A549 (cell line): ENCODE results near the gene SYT1. TPM values are rescaled to one million over a fixed set of nuclear protein-coding genes. Genes with fewer than 3 reads are reported as not detected.

ENCODE experiments used
- ATAC-seq, 2 experiments: fragments of 200-7000 bp in 1 of 2; fragments of >200 bp in 1 of 2; cut with Nextera tagmentation in 1 of 2; cut with Tn5 transposase in 1 of 2; 3 replicates each; pipeline versions ENCODE4 v1.8.0 to v1.9.1; 2018 to 2020; ENCODE audit warnings: mild to moderate bottlenecking in 1 of 2, moderate library complexity in 1 of 2
- CTCF ChIA-PET: fragments of 300-600 bp; sonication (Branson Sonifier 250); formaldehyde crosslinking; extraction: SDS; loops from one replicate; lab custom pipeline; 2021; ENCODE audit warnings: antibody characterized with exemption, inconsistent platforms; lab: Yijun Ruan, JAX
- POLR2A ChIA-PET: fragments of 350-600 bp; formaldehyde crosslinking; extraction: SDS; loops from one replicate; lab custom pipeline; 2021; ENCODE audit warnings: antibody characterized with exemption, inconsistent platforms; lab: Yijun Ruan, JAX
- DNase-seq, 2 experiments: peaks; one replicate each; pipeline versions ENCODE4 v3.0.0 to v3.0.0-alpha.2; 2011 to 2016; ENCODE audit warnings: low read depth in 1 of 2, low spot score in 1 of 2
- FAIRE-seq: peaks from 2 replicates; lab custom pipeline; 2011; peaks lifted over from hg19 to GRCh38; lab: Jason Lieb, UNC
- H3K27ac ChIP-seq, 2 experiments: fragments of >200 bp; sonication (Bioruptor Twin); formaldehyde crosslinking; 3 replicates each; pipeline ENCODE4 v1.5.1; 2016 to 2017
- H3K4me1 ChIP-seq: fragments of >200 bp; sonication (Bioruptor Twin); formaldehyde crosslinking; 3 replicates; pipeline ENCODE4 v1.6.1; 2016
- H3K4me2 ChIP-seq: fragments of >200 bp; sonication (Bioruptor Twin); formaldehyde crosslinking; 3 replicates; pipeline ENCODE4 v1.6.1; 2016
- H3K4me3 ChIP-seq: fragments of >200 bp; sonication (Bioruptor Twin); formaldehyde crosslinking; 3 replicates; pipeline ENCODE4 v1.5.1; 2016
- H3K9me3 ChIP-seq: fragments of >200 bp; sonication (Bioruptor Twin); formaldehyde crosslinking; 3 replicates; pipeline ENCODE4 v1.6.1; 2016
- BCL3 ChIP-seq: fragments of >200 bp; sonication (Bioruptor Twin); formaldehyde crosslinking; IDR thresholded peaks from 3 replicates; pipeline ENCODE4 v1.6.1; 2016
- CBX2 ChIP-seq: fragments of 200-600 bp; sonication (generic); IDR thresholded peaks from 2 replicates; pipeline ENCODE4 v1.6.1; 2016; ENCODE audit warnings: low read depth, mild to moderate bottlenecking, borderline replicate concordance
- CEBPB ChIP-seq, 2 experiments: fragments of >200 bp in 1 of 2; sonication (Bioruptor Twin) in 1 of 2; formaldehyde crosslinking in 1 of 2; IDR thresholded peaks; 2 replicates each; pipeline ENCODE4 v1.6.1; 2012 to 2016
- CHD4 ChIP-seq: fragments of 200-600 bp; sonication (generic); IDR thresholded peaks from 2 replicates; pipeline ENCODE4 v1.6.1; 2016; ENCODE audit warnings: antibody characterized with exemption, mild to moderate bottlenecking, borderline replicate concordance
- EHF ChIP-seq: fragments of 250-450 bp; sonication (Bioruptor Pico); IDR thresholded peaks from 2 replicates; pipeline ENCODE4 v1.5.0; 2020; ENCODE audit warnings: mild to moderate bottlenecking
- EHMT2 ChIP-seq: fragments of 200-600 bp; sonication (generic); IDR thresholded peaks from 2 replicates; pipeline ENCODE4 v1.6.1; 2016; ENCODE audit warnings: antibody characterized with exemption, low read depth, mild to moderate bottlenecking, moderate library complexity
- FOSB ChIP-seq: fragments of 250-450 bp; sonication (Bioruptor Pico); IDR thresholded peaks from 2 replicates; pipeline ENCODE4 v1.5.0; 2020; ENCODE audit warnings: mild to moderate bottlenecking, moderate library complexity
- FOSL2 ChIP-seq, 2 experiments: fragments of 450-650 bp in 1 of 2; fragments of >200 bp in 1 of 2; sonication (Bioruptor Twin) in 1 of 2; formaldehyde crosslinking; IDR thresholded peaks; 2 replicates each; pipeline versions ENCODE4 v1.5.0 to v1.6.1; 2016 to 2020; ENCODE audit warnings: mild to moderate bottlenecking in 1 of 2, moderate library complexity in 1 of 2
- FOXS1 ChIP-seq: fragments of 250-450 bp; sonication (Bioruptor Pico); IDR thresholded peaks from 2 replicates; pipeline ENCODE4 v1.5.0; 2020; ENCODE audit warnings: mild to moderate bottlenecking, moderate library complexity
- GATA3 ChIP-seq: IDR thresholded peaks from 2 replicates; pipeline ENCODE4 v1.6.1; 2012; ENCODE audit warnings: borderline replicate concordance
- HES2 ChIP-seq: fragments of >200 bp; sonication (Bioruptor Twin); formaldehyde crosslinking; IDR thresholded peaks from 2 replicates; pipeline ENCODE4 v1.6.1; 2016
- HOXB5 ChIP-seq: fragments of 250-450 bp; sonication (Bioruptor Pico); IDR thresholded peaks from 2 replicates; pipeline ENCODE4 v1.5.0; 2020; ENCODE audit warnings: mild to moderate bottlenecking, moderate library complexity
- JUN ChIP-seq, 2 experiments: fragments of >200 bp; sonication (Bioruptor Twin); formaldehyde crosslinking; IDR thresholded peaks; 2 replicates in 1 of 2; 3 replicates in 1 of 2; pipeline ENCODE4 v1.6.1; 2016 to 2017
- KDM1A ChIP-seq: fragments of 200-600 bp; sonication (generic); IDR thresholded peaks from 2 replicates; pipeline ENCODE4 v1.6.1; 2016; ENCODE audit warnings: low read depth, mild to moderate bottlenecking
- KDM5A ChIP-seq: fragments of 200-600 bp; sonication (generic); IDR thresholded peaks from 2 replicates; pipeline ENCODE4 v1.6.1; 2016; ENCODE audit warnings: antibody characterized with exemption, mild to moderate bottlenecking
- MAFK ChIP-seq: fragments of 450-650 bp; IDR thresholded peaks from 2 replicates; pipeline ENCODE4 v1.6.1; 2014; ENCODE audit not compliant: partially characterized antibody
- MAX ChIP-seq: IDR thresholded peaks from 2 replicates; pipeline ENCODE4 v1.6.1; 2012
- MAZ ChIP-seq: fragments of 150-350 bp; IDR thresholded peaks from 2 replicates; pipeline ENCODE4 v1.6.1; 2014; ENCODE audit warnings: antibody characterized with exemption, low read depth, low read length, borderline replicate concordance
- MYC ChIP-seq: IDR thresholded peaks from 2 replicates; pipeline ENCODE4 v1.6.1; 2012; ENCODE audit warnings: mild to moderate bottlenecking, inconsistent platforms, low read length, improper control_type of control experiment, borderline replicate concordance
- NR3C1 ChIP-seq: fragments of >200 bp; sonication (Bioruptor Twin); formaldehyde crosslinking; IDR thresholded peaks from 3 replicates; pipeline ENCODE4 v1.6.1; 2017
- POLR2A ChIP-seq: IDR thresholded peaks from 2 replicates; pipeline ENCODE4 v1.6.1; 2012; ENCODE audit warnings: mild to moderate bottlenecking, low read length
- POLR2AphosphoS2 ChIP-seq: conservative IDR thresholded peaks from 2 replicates; pipeline ENCODE4 v1.6.1; 2012; ENCODE audit warnings: low read length, improper control_type of control experiment, inconsistent platforms
- RCOR1 ChIP-seq: fragments of 150-350 bp; IDR thresholded peaks from 2 replicates; pipeline ENCODE4 v1.6.1; 2014; ENCODE audit warnings: antibody characterized with exemption, low read length, low read depth
- REST ChIP-seq: fragments of 200-600 bp; sonication (generic); IDR thresholded peaks from 2 replicates; pipeline ENCODE4 v1.6.1; 2016; ENCODE audit warnings: antibody characterized with exemption, mild to moderate bottlenecking, moderate library complexity
- RFX5 ChIP-seq: fragments of 450-650 bp; IDR thresholded peaks from 2 replicates; pipeline ENCODE4 v1.7.1; 2014; ENCODE audit warnings: antibody characterized with exemption, mild to moderate bottlenecking, moderate library complexity
- RNF2 ChIP-seq: fragments of 200-600 bp; sonication (generic); IDR thresholded peaks from 2 replicates; pipeline ENCODE4 v1.6.1; 2016; ENCODE audit warnings: low read depth, mild to moderate bottlenecking, antibody characterized with exemption, moderate library complexity, borderline replicate concordance
- SMC3 ChIP-seq: fragments of >200 bp; sonication (Bioruptor Twin); formaldehyde crosslinking; IDR thresholded peaks from 3 replicates; pipeline ENCODE4 v1.6.1; 2018; ENCODE audit warnings: inconsistent platforms
- ZFP36 ChIP-seq: fragments of 450-650 bp; IDR thresholded peaks from 2 replicates; pipeline ENCODE4 v1.6.1; 2014; ENCODE audit warnings: borderline replicate concordance; ENCODE audit not compliant: partially characterized antibody
- ZNF302 ChIP-seq: fragments of 250-450 bp; sonication (Bioruptor Pico); IDR thresholded peaks from 2 replicates; pipeline ENCODE4 v1.9.0; 2021; ENCODE audit warnings: inconsistent platforms, mild to moderate bottlenecking, moderate library complexity
- WGBS: methylation state at CpG from one replicate; pipeline ENCODE4 v1.1.6; 2017; ENCODE audit errors: missing lambda C conversion rate; 5-methylcytosine and 5-hydroxymethylcytosine counted together
- polyA plus RNA-seq, 4 experiments: library from polyadenylated mRNA; depleted of rRNA in 3 of 4; stranded (reverse); fragments of >200 nt; fragmentation: RNase III in 1 of 4; extraction: RNeasy Plus Mini Kit Qiagen cat#74134 plus additional on column Dnase treatment in 1 of 4; gene quantifications; 2 replicates in 3 of 4; 3 replicates in 1 of 4; pipeline ENCODE4 v1.2.3, GENCODE V29; 2011 to 2017

SYT1 gene
- polyA plus RNA-seq, 2 of the 4 experiments (the other 2 are of a cell fraction): 11.7 to 39.6 TPM

GRCh38 chr12:79187032-79187431 is 322.5 kb downstream of the SYT1 start:
- no peak overlapping the region for H3K4me2 ChIP-seq
- no peak for FAIRE-seq
- POLR2A ChIA-PET: no interaction called here
- ATAC-seq: no peak
- TF ChIP-seq MAX (no peak), GATA3 (no peak), SMC3 (no peak), ZFP36 (no peak), POLR2AphosphoS2 (no peak), EHMT2 (no peak), CHD4 (no peak), KDM5A (no peak), HOXB5 (CRISPR knock-in tag) (no peak), FOSL2 (IDR thresholded peaks at IDR 0.05) (no peak), FOSL2 (CRISPR knock-in tag; IDR thresholded peaks at IDR 0.05) (no peak), CBX2 (no peak), ZNF302 (CRISPR knock-in tag) (no peak), NR3C1 (no peak), BCL3 (no peak), FOXS1 (CRISPR knock-in tag) (no peak), MAZ (no peak), RNF2 (no peak), CEBPB (IDR thresholded peaks at IDR 0.05) (no peak)
- TF ChIP-seq, all 56 proteins: peak for 0
- no peak overlapping the region for H3K4me3 ChIP-seq
- WGBS: 89% methylated on average over 4 of the region's 4 CpGs
- CTCF ChIA-PET: interaction anchor here (1.1 to 1.4 kb wide), 3 partner anchors 13 to 195 kb away, joined by 3 to 4 read pairs (median 3); no protein-coding TSS in a partner anchor
- H3K27ac ChIP-seq: no peak overlapping the region
- H3K4me1 ChIP-seq: no peaks in the 10 kb centered on the region; the same call in 2 of the 3 replicates
- H3K9me3 ChIP-seq: no peaks in the 10 kb centered on the region
- no peak for DNase-seq

GRCh38 chr12:79191391-79191790 is 326.8 kb downstream of the SYT1 start:
- H3K4me1 ChIP-seq: no peaks in the 10 kb centered on the region
- FAIRE-seq: no peak
- H3K9me3 ChIP-seq: no peaks in the 10 kb centered on the region
- no peak for TF ChIP-seq EHF (CRISPR knock-in tag)
- TF ChIP-seq SMC3: no peak
- no peak for TF ChIP-seq HES2
- TF ChIP-seq BCL3: no peak
- TF ChIP-seq POLR2A: no peak
- TF ChIP-seq RCOR1: no peak
- TF ChIP-seq KDM1A: no peak
- no peak for TF ChIP-seq MYC
- no peak for TF ChIP-seq FOSB (CRISPR knock-in tag)
- TF ChIP-seq RFX5: no peak
- TF ChIP-seq JUN (IDR thresholded peaks at IDR 0.05): no peak
- no peak for TF ChIP-seq MAFK
- TF ChIP-seq GATA3: no peak
- no peak for TF ChIP-seq EHMT2
- no peak for TF ChIP-seq MAZ
- no peak for TF ChIP-seq REST
- DNase-seq: no peak
- ATAC-seq: no peak
- no peak overlapping the region for H3K4me2 ChIP-seq
- POLR2A ChIA-PET: no interaction called here
- no peak overlapping the region for H3K4me3 ChIP-seq
- CTCF ChIA-PET: no interaction called here
- H3K27ac ChIP-seq: no peak overlapping the region
